ENCODE results near the gene EEF1A2.

EEF1A2 gene

GRCh38 chr20:63498960-63499337 is at the start of gene EEF1A2:
Gene EEF1A2 (minus strand): TSS chr20:63499083. CDS start chr20:63497763, 1,320 bp downstream.
- no peak for DNase-seq

GRCh38 chr20:63548542-63548941 is 49.7 kb upstream of the EEF1A2 start:
- no peak for DNase-seq

DNA sequence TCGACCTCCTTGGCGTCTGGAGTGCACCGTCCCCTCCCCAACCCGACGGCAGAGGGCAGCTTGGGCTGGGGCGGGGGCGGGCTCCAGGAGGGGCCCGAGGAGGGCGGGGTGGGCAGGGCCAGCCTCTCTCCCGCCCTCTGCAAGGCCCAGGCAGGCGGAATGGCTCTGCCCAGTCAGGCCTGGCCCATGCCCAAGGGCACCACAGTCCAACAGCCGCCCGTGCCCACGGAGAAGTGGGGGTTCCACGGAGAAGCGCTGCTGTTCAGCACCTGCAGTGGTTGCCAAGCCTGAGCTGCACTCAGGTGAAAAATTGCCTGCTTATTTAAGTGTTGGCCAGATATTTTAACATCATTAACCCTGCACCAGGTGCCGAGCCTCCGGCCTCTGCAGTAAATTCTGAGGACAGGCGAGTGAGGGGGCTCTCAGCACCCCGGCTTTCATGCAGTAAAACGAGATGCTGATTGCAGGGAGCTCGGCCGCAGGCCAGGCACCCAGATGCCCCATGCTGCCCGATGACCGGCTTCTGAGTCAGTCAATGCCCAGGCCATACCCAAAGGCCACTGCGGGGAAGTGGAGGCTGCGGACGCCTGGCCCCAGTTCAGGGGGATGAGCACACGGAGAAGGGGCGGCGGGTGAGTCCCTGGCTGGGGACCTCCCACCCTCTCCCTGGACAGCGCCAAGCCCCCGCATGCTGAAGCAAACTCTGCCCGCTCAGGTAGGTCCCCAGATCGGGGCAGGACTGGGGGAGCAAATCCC is 49.0 kb upstream of the EEF1A2 start, which contains the start of gene SRMS:
Gene SRMS (minus strand): TSS at position 25 of the 756 bp plus-strand sequence. CDS start 286 bp downstream, outside the sequence.
- no peak for DNase-seq

GRCh38 chr20:63546956-63547724 is 48.3 kb upstream of the EEF1A2 start:
- DNase-seq, result no peak

GRCh38 chr20:63546256-63546955 is 47.5 kb upstream of the EEF1A2 start:
- no peak for DNase-seq

DNA sequence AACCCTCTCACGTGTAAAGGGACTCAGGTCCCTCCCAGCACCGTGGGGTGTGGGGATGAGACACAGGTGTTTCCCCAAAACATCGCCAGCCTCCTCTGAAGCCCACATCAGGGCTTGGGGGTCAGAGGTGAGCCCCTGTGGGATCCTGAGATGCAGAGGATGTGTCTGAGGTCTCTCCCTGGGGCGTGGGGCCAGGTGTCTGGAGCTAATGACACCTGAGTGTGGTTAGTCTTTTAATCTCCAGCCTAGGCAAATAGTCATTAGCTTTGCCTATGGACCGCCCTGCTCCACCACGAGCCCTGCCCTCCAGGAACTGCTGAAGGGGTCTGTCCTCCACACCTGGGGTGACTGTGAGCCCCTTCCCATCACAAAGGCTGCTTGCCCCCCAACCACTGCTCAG is 46.9 kb upstream of the EEF1A2 start:
- DNase-seq, result no peak

DNA sequence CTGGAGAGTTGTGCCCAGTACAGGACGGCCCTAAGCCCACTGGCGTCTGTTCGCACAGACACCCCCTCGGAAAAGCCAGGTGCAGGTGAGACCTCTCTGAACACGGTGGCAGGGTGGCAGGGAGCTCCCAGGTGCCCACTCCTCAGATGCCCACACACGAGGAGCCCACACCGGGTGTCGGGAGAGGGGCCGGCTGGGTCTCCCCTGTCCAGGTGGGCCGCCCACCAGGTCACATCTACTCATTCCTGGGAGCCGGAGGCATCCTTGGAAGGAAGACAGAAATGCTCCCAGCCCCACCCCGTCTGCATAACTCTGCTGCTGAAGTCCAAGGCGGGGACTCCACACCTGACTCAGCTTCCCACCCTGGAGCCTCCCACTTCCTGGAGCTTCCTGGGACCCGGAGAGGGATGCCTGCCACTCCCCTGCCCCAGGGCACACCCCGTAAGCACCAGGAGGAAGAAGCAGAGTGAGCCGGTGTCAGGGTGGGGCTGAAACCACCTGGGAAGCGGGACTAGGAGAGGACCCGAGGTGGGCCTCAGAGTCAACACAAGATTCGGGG is 46.2 kb upstream of the EEF1A2 start:
- no peak for DNase-seq

DNA sequence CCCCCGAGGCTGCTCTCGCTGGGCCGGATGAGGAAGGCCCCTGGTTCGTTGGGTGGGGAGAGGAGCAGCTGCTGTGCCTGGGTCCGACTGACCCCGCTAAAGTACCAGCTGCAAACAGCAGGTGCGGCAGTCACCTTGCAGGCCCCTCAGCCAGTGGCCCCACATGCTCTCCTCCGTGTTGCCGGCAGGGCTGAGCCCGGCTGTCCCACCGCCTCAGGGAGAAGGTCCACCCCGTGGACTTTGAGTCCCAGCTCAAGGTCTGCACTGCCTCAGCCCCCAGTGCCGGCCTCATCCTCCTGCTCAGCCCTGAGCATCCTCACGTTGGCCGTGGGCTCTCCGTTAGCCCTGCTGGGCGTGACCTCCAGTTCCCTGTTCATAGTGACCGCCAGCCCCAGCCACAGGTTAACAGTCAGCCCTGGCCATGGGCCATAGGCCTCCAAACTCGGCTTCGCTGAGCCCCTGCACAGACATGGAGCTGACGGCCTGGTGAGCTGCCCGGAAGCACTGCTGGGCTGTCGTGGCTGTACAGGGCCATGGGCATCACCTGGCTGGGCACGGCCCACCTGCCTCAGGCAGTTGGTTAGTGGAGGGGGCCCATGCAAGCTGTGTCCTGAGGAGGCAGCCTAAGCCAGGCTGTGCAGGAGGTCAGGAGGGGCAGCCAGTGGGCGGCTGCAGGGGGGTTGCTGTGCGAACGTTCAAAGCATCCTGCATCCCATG is 45.5 kb upstream of the EEF1A2 start:
- DNase-seq, result no peak

GRCh38 chr20:63543733-63544132 is 44.9 kb upstream of the EEF1A2 start:
- DNase-seq, result no peak

DNA sequence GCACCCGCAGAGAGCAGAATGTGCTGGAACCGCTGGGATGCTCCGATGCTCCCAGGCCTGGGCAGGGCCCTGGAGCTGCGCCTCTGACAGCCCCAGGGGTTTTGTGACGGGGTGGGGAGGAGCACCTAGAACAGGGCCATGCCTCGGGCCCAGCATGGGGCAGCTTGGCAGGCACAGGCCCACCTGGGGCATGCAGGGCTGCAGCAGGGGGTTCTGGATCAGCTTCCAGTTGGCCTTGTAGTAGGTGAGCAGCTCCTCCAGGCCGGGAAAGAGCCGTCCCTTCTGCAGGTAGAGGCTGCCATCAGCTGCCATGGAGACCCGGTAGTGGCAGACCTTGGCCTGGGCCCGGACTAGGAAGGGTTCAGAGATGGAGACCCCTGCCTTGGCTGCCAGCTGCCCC is 44.2 kb upstream of the EEF1A2 start:
- no peak for DNase-seq

DNA sequence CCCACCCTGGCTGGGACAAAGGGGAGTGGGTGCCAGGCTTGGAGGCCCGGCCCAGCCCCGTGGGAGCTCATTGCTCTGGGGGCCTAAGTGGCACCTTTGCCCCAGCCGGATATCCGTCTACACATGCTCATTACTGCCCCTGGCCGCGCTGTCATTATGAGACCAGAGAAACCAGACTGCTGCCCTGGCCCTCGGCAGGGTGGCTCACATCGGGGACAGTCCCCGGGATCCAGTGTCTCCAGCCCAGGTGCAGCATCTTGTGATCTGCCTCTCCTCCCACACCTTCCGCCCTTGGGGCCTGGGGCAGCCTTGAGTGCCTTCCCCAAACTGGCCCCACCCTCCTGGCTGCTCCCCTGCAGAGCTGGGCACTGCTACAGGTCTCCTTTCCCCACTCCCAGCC is 43.8 kb upstream of the EEF1A2 start:
- DNase-seq, result no peak

DNA sequence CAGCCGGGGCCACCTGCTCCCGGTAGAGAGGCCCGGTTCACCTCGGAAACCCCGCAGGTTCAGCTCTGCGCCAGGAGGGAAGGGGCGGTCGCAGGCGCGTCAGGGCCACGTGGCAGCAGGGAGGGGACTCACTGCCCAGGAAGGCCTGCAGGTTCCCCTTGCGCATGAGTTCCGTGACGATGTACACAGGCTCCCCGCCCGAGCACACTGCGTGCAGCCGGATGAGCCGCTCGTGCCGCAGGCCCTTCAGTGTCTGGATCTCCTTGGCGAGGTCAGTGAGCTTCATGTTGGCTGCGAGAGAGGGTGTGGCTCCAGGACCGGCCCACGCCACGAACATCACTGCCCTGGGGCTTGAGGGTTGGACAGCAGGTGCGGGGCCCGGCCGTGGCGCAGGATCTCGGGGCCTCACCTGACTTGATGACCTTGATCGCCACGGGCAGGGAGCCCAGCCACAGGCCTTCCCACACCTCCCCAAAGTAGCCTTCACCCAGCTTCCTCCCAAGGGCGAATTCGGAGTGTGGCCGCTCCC is 43.2 kb upstream of the EEF1A2 start:
- DNase-seq, result no peak

- no peak for DNase-seq
Measured at GRCh38 chr20:63541371-63541770, 42.5 kb upstream of the EEF1A2 start.

- no peak for DNase-seq
Measured at GRCh38 chr20:63540417-63541186, 41.7 kb upstream of the EEF1A2 start.

DNA sequence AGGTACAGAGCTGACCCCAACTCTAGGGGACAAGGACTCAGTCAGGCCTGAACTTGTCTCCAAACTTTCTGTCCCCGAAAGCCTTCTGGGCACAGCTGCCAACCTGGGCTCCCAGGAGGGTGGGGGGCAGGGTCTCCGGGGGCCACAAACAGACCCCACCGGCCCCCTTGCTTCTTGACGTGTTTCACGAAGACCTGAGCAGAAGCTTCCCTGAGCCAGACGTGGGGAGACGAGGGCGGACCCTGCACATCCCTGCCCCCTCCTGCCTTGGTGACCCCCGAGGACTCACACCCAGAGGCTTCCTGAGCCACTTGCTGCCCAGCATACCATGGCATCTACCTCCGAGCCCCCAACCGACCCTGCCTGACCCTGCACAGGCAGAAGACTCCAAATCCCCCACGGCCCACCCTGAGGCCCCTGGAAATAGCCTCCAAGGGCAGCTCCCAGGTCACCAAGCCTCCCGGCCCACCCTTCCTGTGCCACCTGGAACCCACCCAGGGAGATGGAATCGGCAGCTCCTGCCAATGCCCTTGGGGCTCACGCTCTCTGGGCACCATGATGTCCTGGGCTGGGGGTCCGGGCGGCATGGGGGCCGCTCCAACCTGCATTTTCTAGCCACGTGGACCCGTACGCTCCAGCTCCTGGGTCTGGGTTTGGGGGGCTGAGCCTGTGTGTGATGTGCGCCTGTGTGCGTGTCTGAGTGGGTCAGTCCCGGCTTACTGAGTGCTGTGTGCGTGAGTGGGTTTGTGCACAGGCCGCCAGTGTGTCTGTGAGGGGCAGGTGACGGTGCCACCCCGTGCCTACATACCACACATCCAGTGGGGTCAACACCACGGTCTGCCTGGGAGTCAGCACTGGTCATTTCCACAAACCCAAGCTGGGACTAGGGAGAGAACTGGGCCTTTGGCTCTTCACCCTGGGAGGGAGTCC is 40.8 kb upstream of the EEF1A2 start:
- no peak for DNase-seq

DNA sequence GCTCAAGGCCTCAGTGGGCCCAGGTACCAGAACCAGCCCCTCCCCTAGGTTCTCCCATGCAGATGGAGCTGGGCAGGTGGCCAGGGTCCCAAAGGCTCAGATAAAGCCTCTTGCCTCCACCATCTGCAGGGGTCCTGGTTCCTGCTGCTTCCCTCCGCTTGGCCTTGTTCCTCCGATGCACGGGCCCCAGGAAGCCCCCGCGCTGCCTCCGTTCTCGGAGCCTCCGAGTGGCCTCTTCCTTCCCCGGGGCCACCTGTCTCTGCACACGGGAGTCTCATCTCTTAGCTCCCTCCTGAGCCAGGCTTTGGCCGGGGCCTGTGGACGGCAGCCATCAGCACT is 40.2 kb upstream of the EEF1A2 start:
- DNase-seq, result no peak

- peak; percentile 42 for DNase-seq
Measured at GRCh38 chr20:63538204-63539091, 39.6 kb upstream of the EEF1A2 start.

GRCh38 chr20:63537525-63538203 is 38.8 kb upstream of the EEF1A2 start:
- peak; percentile 47 for DNase-seq

DNA sequence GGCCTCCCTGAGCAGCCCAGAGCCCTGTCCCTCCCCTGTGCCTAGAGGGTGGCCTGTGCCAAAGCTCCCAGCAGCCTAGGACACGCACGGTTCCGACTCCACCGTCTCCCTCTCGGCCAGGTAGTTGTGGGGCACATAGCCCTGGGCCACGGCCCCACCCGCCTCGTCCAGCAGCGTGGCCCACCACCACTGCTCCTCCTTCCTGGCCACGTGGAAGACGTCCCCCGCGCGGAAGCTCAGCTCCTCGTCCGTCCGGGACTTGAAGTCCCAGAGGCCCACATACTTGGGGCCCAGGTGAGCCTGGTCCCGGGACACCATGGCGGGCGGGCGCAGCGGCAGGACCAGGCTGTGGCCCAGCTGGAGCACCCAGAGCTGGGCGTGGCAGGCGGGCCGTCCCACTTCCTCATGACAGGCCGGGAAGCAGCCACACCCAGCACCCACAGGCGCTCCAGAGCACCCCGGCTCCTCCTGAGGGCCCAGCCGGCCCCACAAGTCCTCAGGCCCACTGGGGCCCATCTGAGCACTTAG is 38.2 kb upstream of the EEF1A2 start, which contains the start of gene PTK6:
Gene PTK6 (minus strand): TSS at position 380 of the 528 bp plus-strand sequence. CDS start 62 bp downstream, at position 318.
- DNase-seq, result no peak

All from NCI-H510A (cell line).